IMR-90 (cell line): ENCODE results near the gene CHORDC1.

Experiments used
- CHD1 ChIP-seq: IDR thresholded peaks from 2 replicates; pipeline ENCODE4 v1.6.1; 2012; ENCODE audit warnings: low read depth, low read length, improper control_type of control experiment
- POLR2A ChIP-seq: IDR thresholded peaks from 2 replicates; pipeline ENCODE4 v1.6.1; 2012; ENCODE audit warnings: mild to moderate bottlenecking, low read depth, low read length
- TF ChIP-seq, protein P1 (sequence below): conservative IDR thresholded peaks from 2 replicates; pipeline ENCODE4 v1.5.1; 2012; ENCODE audit warnings: mild to moderate bottlenecking, low read depth, low read length, improper control_type of control experiment

DNA sequence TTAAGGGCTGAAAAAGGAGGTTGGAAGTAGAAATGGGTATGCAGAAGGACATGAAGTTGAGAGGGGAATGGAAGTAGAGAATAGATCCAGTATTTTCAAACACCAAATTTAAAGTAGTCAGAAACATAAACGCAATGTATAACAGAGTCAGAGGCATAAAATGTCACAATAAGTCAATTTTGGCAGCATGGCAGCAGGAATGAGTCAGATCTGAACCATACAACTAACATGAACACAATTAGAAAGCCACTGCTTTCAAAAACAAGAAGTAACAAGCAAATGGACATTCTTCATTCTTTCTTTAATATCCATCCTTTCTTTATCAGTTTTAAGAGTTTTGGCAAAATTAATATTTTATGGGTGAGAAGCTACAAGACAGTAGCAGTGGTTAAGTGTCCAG, 2.5 kb downstream of the CHORDC1 start:
- TF ChIP-seq, protein P1, sequence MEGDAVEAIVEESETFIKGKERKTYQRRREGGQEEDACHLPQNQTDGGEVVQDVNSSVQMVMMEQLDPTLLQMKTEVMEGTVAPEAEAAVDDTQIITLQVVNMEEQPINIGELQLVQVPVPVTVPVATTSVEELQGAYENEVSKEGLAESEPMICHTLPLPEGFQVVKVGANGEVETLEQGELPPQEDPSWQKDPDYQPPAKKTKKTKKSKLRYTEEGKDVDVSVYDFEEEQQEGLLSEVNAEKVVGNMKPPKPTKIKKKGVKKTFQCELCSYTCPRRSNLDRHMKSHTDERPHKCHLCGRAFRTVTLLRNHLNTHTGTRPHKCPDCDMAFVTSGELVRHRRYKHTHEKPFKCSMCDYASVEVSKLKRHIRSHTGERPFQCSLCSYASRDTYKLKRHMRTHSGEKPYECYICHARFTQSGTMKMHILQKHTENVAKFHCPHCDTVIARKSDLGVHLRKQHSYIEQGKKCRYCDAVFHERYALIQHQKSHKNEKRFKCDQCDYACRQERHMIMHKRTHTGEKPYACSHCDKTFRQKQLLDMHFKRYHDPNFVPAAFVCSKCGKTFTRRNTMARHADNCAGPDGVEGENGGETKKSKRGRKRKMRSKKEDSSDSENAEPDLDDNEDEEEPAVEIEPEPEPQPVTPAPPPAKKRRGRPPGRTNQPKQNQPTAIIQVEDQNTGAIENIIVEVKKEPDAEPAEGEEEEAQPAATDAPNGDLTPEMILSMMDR = no peak
- TF ChIP-seq POLR2A = no peak
- no peak for TF ChIP-seq CHD1
